Neural cell (in vitro differentiated cells): ENCODE results near the gene FGA.

Source experiments
- CTCF ChIP-seq: fragments of 450-650 bp; IDR thresholded peaks from 2 replicates; pipeline ENCODE4 v1.5.1; 2014; ENCODE audit warnings: antibody characterized with exemption, mild to moderate bottlenecking, moderate library complexity; ENCODE audit not compliant: poor library complexity, severe bottlenecking
- EP300 ChIP-seq: fragments of 450-650 bp; conservative IDR thresholded peaks from 2 replicates; pipeline ENCODE4 v1.6.1; 2014; ENCODE audit warnings: antibody characterized with exemption, mild to moderate bottlenecking, moderate library complexity; ENCODE audit not compliant: poor library complexity, severe bottlenecking
- POLR2AphosphoS5 ChIP-seq: IDR thresholded peaks from 2 replicates; pipeline ENCODE4 v1.6.1; 2012
- TAF1 ChIP-seq: IDR thresholded peaks from 2 replicates; pipeline ENCODE4 v1.6.1; 2012; ENCODE audit warnings: low read depth

GRCh38 chr4:154616731-154617130 is 26.2 kb upstream of the FGA start:
- no peak for TF ChIP-seq CTCF
- no peak for TF ChIP-seq POLR2AphosphoS5
- TF ChIP-seq TAF1, result no peak
- TF ChIP-seq EP300, result no peak
